ENCODE measurements around the gene CCHCR1. TPM values are rescaled to one million over a fixed set of nuclear protein-coding genes. Genes with fewer than 3 reads are reported as not detected.

Gene CCHCR1
- total and polyA plus RNA-seq, 2 of the 8 experiments (the other 6 are each of a cell fraction or from before 2014, with no cell fraction given) = 20.9 to 38.0 TPM

GRCh38 chr6:31118178-31118577, 39.4 kb downstream of the CCHCR1 start:
- Histone ChIP-seq H3K4me2 (ENCODE audit: insufficient read depth in 1 of 2, low read depth in 2 of 2, low read length in 2 of 2) (no peak overlapping the region), H3K79me1 (ENCODE audit: low read depth, low read length) (no peaks in the 10 kb centered on the region), H4K91ac (replicated peaks; ENCODE audit: insufficient read length, low read length) (no peak overlapping the region), H3K4ac (replicated peaks; ENCODE audit: insufficient read length, low read depth, low read length) (no peak overlapping the region), H2BK5ac (ENCODE audit: low read depth, low read length) (no peak overlapping the region), H3K18ac (ENCODE audit: extremely low read depth, low read length) (no peak overlapping the region; the same call in 1 of the 2 replicates), H3K27me3 (replicated peaks in 1 of 4; ENCODE audit: control insufficient read depth in 3 of 4, extremely low read depth in 1 of 4, insufficient read depth in 3 of 4, low read length in 3 of 4) (peaks cover 0 to 4% (median 0%) of the 10 kb centered on the region in 4 experiments; a peak in 1 of 7 replicates), H2BK20ac (ENCODE audit: low read length) (no peak overlapping the region), H3K4me3 (ENCODE audit: extremely low read depth in 1 of 4, insufficient read depth in 2 of 4, low read depth in 3 of 4, low read length in 4 of 4) (no peak overlapping the region), H3K23me2 (ENCODE audit: low read depth, low read length) (no peaks in the 10 kb centered on the region; the same call in 1 of the 2 replicates), H3K56ac (replicated peaks; ENCODE audit: insufficient read length, low read depth, low read length) (no peak overlapping the region), H4K20me1 (replicated peaks in 1 of 2; ENCODE audit: control insufficient read depth in 1 of 2, insufficient read depth in 2 of 2, low read length in 2 of 2) (no peaks in the 10 kb centered on the region), H2BK15ac (ENCODE audit: low read length) (no peak overlapping the region), H3K14ac (ENCODE audit: insufficient read length) (no peak overlapping the region), H3K23ac (ENCODE audit: insufficient read length) (no peak overlapping the region), H3K9ac (replicated peaks in 1 of 4; ENCODE audit: extremely low read depth in 1 of 4, low read depth in 3 of 4, low read length in 3 of 4) (no peak overlapping the region), H2AK5ac (ENCODE audit: low read depth, low read length) (no peak overlapping the region), H3K9me3 (ENCODE audit: insufficient read depth in 2 of 2, low read depth in 1 of 2, low read length in 1 of 2) (no peaks in the 10 kb centered on the region), H3K79me2 (ENCODE audit: control insufficient read depth in 1 of 2, insufficient read depth in 2 of 2, low read length in 2 of 2) (no peaks in the 10 kb centered on the region), H3K27ac (ENCODE audit: low read depth, low read length) (no peak overlapping the region), H3K36me3 (ENCODE audit: control insufficient read depth in 2 of 4, insufficient read depth in 4 of 4, low read length in 3 of 4) (no peaks in the 10 kb centered on the region), H2BK120ac (replicated peaks; ENCODE audit: low read depth, low read length) (no peak overlapping the region), H4K8ac (ENCODE audit: extremely low read depth, insufficient read depth, low read length) (no peak overlapping the region), H3K4me1 (replicated peaks in 1 of 4; ENCODE audit: control insufficient read depth in 3 of 4, insufficient read depth in 4 of 4, low read length in 3 of 4) (peaks cover 0 to 9% (median 6%) of the 10 kb centered on the region in 4 experiments; a peak in 5 of 7 replicates), H4K5ac (ENCODE audit: insufficient read length, low read depth, low read length) (no peak overlapping the region), H2BK12ac (ENCODE audit: low read depth, low read length) (0 out of 2 replicates have a peak overlapping the region, but pooled peaks have one; percentile 23), H2AFZ (ENCODE audit: low read length) (no peak overlapping the region)
- FAIRE-seq (no peak), DNase-seq (ENCODE audit: low read depth in 1 of 2, low spot score in 2 of 2) (no peak)
- TF ChIP-seq BRCA1 (IDR thresholded peaks at IDR 0.05; ENCODE audit: low read depth, low read length) = no peak
- 96% methylated on average over 7 of the region's 7 CpGs; no CpG with 5 or more reads in 1 of the 2 experiments for WGBS, 2 experiments (ENCODE audit: extremely low coverage in 1 of 2, insufficient coverage in 1 of 2, insufficient read length in 1 of 2, insufficient replicate concordance in 2 of 2, low coverage in 1 of 2, low lambda C conversion rate in 2 of 2, missing lambda C conversion rate in 1 of 2)
- POLR2A ChIA-PET (ENCODE audit: partially characterized antibody) = interaction anchor here (68.5 kb wide), 1 partner anchor 50 kb away, joined by 2251 read pairs; the partner anchor contains the start of genes CCHCR1, POU5F1, PSORS1C2 and TCF19
- CTCF ChIA-PET (ENCODE audit: partially characterized antibody) = interaction anchor here (0.8 to 10.6 kb wide), 5 partner anchors 11 to 585 kb away, joined by 3 to 187 read pairs (median 4); no protein-coding TSS in a partner anchor
